GM21786 (cell line): ENCODE measurements around the gene STIP1.
A peak's percentile ranks its signal among the peaks of the same experiment; 100 is the strongest.

Experiments
- ATAC-seq: cut with Tn5 transposase; IDR thresholded peaks from one replicate; pipeline ENCODE4 v1.9.1; 2021; ENCODE audit not compliant: unreplicated experiment

The STIP1 gene

DNA sequence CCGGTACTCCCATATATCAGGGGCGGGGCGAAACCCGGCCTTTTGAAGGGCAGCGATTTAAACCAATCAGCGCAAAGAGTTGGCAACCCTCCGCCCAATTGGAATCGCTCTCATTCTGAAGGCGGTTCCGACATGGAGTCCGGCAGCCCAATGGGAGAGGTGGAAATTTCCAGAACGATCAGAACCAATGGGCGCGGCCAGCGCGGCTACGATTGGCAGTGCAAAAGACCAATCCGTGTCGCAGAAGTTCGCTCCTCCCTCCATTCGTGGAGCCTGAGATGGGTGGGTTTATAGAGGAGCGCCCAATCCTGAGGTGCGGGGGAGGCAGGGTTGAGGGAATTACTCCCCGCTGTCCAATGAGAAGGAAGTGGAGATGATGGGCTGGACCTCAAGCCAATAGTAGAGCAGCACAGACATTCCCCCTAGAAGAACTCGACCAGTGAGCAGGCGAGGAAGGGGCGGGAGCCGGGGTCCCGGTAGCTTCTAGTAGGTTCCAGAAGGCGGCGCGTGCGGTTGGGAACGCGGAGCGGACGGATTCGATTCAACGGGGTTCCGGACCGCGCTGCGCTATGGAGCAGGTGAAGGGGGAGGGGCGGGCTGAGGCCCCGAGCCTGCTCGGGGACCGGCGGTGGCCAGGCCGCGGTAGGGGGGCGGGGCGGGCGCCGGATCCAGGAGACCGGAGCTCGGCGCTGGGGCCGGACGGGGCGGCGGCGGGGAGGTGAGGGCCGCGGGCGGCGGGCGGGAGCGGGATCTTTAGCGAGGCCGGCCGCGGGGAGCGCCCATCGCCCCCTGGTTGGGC lies at the start of gene STIP1:
TSS of gene STIP1 (plus strand) at position 479 of the 799 bp plus-strand sequence. CDS start at position 570, 91 bp downstream.
- peak; percentile 77 for ATAC-seq

DNA sequence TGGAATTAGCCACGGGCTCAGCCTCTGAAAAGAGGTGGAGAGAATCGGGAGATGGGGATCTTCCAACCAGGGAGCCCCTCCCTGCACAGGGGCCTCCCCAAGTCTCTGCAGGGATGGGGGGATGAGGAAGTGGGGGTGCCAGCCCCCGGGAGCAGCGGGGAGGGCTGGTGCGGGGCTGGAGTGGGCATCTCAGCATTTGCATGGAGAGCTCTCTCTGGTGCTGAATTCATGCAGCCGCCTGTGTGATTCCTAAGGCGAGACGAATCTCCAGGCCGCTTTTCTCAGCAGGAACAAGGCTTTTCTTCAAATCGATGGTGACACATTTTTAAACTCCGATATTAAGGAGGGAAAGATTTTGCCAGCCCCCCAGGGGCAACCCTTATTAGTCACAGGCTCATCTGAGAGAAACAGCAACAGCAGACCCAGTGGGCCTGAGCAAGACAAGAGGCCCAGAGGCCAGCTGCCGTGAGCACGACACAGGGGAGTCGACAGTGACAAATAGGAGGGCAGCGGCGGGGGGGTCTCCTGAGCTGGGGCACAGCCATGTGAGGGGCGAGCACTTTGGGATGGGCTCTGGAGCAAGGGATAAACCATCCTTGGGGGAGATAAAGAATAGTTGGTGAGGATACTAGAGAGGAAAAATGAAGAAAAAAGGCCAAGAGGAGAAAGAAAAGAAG lies 49.1 kb upstream of the STIP1 start:
- no peak for ATAC-seq

DNA sequence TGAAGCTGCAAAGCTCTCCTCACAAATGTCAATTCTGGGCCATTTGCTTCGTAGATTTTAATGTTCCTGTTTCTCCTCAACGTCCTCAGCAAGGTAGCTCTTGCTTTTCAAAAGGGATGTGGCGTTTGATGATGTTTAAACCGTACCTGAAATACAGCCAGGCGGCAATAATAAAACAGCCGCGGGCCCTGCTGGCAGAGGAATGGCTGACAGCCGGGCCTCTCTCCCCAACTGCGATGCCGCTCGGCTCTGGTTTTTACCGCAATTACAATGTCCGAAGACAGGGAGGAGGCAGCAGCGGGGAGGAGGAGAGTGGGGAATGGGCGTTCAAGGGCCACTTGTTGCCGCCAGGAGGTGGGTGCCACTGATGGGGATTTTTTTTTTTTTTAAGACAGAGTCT lies 47.6 kb upstream of the STIP1 start:
- no peak for ATAC-seq

DNA sequence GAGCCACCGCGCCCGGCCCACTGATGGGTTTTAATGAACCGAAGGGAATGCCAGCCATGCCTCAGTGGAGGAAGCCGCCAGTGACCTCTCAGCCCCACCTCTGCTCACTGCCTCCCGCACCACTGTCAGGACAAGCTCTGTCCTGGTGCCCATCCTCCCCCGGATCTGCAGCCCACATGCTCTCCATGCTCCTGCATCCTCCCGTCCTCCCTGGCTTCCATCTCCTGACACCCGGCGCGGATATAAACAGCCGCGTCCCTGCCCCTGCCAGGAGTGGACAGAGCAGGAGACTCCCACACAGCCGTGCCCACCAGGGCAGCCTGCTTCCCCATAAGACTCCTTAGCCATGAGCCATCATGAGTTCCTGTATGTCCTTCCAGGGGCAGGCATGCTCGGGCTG lies 46.9 kb upstream of the STIP1 start:
- no peak for ATAC-seq

DNA sequence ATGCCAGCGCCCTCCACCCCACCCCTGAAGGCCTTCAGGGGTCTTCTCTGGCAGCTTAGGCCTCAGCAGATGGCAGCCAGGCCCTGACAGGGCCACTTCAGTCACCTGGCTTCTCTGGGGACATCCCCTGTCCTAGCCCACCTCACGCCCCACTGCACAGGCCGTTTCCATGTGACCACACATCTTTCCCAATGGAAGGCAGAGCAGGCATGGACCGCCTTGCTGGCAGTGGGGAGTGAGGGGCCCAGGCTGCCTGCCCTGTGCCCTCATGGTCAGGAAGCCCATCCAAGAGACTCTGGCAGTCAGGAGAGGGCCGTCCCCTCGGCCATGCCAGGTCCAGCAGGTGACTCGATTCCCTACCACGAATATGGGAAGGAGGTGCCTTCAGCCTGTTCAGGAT lies 45.9 kb upstream of the STIP1 start:
- ATAC-seq, result no peak

DNA sequence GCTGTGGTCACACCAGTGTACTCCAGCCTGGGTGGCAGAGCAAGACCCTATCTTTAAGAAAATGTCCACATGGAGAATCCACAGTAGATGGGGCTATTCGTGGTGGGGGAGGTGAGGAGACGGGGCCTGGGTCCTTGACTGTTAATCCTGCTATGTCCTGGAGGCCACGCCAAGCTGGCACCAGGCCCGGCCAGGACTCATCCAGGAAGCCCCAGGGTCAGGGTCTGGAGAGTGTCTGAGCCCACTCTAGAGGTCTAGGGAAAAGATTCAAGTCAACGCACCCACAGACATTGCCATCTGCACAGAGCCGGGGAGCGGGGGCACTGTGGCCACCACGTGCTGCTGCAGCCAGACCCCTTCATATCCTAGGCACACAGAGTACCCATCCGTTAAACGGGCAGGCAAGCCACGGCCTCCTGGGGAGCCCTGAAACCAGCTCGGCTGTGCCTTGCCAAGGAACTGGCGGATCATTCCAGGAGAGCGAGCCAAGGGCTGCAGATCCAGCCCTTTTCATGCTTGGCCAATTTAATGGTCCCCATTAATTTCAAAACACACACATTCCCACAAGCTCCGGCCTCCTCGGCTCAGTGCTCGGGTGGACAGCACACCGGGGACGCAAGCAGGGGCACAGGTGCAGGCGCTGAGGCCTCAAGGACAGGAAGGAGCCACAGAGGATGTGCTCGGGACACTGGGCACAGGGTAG lies 44.7 kb upstream of the STIP1 start:
- ATAC-seq, result no peak

DNA sequence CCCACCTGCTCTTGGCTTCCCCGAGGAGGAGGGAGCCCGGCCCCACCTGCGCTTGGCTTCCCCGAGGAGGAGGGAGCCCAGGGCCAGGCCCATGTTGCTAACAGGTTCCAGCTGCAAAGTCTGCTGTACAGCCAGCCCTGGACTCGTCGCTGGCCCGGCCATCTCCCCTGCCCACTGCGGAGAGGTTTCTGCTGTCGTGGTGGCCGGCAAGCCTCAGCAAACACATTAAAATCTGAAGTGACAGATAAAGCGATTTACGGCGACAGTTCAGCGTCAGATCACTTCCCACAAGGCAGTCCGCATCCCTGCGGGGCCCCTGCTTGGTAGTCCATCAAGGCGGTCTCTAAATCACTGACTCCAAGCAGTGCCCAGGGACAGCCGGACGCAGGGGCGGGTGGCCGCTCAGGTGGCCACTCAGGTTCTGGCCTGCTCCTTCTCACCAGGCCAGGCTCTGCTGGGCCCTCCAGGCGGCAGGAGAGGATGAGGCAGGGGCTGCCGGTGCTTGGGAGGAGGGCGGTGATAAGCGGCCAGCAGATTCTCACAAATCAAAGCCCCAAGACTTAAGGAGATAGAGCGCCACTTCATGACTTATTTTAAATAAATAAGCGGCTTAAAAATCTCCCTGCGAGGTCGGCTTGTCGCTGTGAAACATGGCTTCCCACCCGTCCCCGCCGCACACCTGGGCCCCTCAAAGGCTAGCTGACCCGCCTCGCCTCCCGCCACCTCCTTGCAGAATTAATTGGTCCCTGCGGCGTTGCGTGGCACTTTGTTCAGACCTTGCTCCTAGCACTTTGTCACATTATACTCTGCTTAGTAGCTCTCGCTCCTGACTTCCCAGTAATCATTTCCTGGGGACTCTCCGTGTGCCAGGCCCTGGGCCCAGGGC lies 41.1 kb upstream of the STIP1 start:
- no peak for ATAC-seq

DNA sequence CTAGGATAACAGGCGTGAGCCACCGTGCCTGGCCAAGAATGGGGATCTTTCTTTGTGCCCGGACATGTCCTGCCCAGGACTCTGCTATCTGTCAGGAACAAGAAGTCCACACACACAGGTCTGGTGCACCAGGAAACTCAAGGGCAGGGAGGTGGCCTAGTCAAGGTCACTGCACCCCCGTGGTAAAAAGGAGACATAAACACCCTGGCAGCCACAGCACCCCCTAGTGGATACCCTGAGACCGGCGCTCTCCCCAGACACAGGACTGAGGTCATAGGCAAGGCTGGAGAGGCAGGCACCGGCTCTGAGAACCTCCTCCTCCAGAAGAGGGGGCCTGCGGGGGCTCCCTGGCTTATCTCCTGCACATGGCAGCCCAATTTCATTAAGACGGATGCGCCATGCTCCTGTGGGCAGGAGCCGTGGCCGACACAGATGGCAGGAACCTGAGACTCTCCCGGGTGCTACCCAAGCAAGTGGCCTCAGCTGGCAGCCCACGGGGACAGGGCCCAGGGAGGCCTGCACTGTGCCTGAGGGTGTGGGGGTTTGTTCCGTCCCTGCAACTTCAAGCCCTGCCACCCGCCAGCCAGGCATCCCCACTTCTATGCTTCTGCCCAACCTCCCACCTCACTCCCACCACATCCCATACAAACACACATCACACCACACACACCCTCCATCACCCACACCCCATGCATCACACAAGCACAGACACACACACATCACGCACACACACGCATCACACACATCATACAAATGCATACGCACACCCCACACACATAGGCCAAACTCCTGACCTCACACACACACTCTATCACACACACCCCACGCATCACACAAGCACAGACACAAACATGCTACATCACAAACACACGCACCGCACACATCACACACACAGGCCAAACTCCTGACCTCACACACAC lies 39.7 kb upstream of the STIP1 start:
- ATAC-seq, result no peak

DNA sequence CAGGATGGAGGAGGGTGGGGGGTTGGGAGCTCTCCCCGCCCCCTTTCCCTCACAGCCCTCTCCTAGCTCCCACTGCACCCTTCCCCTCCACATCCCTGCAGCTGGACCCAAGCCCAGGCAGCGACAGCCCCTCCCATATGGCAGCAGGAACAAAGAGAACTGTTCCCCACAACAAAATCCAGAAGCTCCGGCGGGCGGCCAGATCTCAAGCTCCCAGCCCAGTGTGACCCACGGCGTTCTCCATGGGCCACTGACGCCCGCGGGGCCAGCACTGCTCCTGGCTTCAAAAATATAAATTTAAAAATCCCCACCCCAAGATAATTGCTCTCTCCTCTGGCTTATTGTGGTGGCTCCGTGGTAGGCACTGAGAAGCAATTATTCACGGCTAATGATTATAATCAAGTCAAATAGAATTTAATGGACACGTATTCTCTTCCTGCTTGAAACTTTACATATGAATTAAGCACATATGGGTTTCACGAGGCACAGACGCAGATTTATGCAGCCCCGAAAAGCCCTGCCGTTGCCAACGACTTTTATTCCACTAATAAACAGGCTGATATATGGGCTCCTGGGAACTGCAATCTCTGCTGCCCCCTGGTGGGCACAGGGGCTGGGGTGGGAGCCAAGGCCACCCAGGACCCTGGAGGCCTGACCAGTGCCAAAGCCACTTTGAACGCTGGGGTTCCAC lies 37.6 kb upstream of the STIP1 start:
- ATAC-seq, result no peak

DNA sequence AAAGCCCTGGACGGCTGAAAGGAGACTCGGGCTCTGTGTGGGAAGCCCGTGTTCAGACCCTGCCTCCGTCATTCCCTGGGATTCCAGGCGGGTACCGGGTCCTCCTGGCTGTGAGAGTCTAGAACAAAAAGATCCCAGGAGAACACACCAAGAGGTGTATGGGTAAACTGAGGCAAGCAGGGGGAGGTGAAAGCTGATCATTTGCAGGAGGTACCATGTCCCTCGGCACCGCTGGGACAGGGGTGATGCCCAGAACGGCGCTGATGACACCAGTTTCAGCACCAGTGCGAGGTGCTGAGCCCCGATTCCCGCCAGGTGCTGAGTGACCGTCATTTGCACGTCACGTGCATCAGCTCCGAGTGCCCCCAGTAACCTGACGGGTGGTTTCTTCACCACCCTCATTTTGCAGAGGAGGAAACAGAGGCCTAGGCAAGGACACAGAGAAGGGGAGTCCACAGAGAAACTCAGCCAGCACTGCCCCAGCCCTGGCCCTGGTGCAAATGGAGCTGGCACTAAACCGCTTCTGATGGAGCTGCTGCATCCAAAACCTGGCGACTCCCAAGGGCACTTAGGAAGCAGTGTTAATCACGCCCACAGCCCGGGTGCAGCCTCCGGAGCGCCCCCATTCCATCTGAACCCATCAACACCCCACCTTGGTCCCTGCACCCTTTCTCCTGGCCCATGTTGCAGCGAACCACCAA lies 36.9 kb upstream of the STIP1 start:
- ATAC-seq, result no peak

DNA sequence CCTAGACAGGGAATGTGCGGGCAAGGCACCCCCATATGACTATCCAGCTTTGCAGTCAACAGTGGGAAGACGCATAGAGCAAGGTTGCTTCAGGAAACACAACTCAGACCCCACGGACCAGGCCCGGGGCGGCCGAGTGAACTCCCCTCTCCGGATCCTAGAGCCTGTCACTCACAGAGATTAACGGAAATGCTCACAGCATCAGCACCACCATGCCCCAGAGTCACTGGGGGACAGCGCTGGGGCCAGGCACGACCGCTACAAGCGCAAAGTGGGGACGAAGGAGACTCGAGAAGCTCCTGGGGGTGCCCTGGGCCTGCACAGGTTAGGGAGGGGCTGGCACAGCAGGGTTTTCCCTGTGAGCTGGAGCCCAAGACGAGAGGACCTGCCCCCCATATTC lies 35.9 kb upstream of the STIP1 start:
- no peak for ATAC-seq

DNA sequence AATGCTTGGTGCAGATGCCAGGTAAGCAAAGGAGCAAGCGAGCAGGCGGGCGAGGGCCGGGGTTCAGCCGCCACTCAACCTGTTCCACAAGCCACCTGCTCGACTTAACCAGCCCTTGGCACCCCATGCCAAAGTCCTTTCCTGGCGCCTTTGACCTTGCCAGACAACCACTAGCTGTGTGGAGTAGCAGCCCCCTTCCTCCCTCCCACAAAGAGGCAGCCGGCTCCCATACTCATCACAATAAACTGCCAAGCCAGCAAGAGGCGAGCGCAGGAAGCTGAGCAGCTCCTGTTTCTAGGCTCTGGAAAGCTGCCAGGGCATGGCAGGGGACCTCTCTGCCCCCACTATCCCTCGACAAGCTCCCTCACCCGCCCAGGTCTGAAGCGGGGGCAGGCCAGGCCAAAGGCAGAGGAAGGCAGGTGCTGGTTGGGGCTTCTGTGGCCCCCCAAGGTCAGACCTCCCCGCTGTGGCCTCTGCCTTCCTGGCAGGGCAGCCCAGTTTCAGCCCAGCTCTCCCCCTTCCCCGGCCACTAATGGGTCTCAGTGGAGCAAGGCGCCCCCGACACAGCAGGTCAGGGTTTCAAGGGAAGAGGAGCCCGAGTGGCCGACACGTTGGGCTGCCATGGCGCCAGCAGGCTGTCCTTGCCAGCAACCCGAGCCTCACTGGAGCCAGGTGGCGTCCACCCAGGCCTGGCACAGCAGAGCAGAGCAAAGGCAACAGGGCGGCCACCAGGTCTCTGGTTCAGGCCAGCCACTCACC lies 35.3 kb upstream of the STIP1 start:
- no peak for ATAC-seq

DNA sequence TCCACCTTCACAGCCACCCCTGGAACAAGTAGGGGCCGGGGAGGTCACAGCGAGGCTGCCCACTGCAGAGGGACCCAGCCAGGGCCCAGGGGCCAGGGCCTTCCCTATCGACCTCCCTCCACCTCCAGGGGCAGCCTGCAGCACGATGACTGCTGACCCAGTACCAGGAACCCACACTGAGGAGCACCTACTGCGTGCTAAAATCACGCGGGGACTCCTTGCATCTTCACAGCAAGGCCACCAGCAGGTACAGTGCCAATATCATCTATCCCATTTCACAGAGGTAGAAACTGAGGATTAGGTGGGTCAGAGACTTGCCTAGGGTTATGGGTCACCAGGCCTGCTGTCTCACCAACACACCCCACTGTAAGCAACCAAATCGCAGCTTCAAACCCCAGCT lies 34.6 kb upstream of the STIP1 start:
- no peak for ATAC-seq

DNA sequence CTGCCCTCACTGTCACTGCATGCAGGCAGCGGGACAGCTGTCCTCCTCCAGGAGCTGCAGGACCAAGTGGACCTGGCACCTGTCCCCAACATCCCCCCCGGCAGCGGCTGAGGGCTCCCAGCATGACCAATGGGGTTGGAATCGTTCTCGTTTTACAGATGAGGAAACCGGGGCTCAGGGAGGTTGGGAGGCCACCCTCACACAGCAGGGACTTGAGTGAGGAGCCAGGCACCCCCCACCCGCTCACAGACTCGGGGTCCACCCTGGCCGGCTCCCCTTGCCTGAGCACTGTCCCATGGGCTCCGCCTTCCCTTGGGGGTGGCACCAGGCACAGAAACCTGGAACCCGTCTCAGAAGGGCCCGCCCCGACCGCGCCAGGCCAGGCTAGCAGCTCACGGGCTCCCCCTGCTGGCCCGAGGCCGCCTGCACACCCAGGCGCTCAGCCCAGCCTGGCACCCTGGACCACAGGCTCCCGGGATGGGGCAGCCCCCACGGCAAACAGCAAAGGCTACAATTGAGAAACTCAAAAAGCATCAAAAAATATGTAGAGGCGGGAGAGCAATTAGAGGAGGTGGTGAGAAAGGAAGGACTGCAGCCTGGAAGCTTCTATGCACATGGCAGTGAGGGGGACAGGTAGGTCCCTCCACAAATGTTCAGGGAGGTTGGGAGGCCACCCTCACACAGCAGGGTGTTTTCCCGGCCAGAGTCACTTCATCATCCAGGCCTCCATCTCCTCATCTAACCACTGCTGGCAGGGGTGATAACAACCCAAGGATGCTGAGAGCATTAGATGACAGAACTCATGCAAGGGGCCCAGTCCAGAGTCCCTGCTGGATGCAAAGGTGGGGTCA lies 32.9 kb upstream of the STIP1 start:
- no peak for ATAC-seq

DNA sequence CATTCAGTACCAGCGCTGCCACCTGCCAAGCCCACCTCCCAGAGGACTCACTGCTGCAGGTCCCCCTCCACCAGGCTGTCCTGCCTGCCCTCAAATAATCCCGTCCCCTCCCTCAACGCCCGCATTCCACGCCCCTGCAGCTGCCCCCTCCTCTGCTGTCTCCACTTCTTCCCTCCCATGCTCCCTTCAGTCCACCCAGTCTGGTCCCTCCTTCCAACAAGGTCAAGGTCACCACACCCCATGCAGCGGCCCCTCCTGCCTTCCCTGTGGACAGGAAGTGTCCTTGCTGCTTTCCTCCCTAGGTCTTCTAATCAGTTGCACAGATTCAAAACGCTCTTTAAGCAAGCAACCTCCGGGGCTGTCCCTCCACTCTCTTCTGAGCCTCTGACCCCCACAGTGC lies 32.2 kb upstream of the STIP1 start:
- ATAC-seq, result no peak

DNA sequence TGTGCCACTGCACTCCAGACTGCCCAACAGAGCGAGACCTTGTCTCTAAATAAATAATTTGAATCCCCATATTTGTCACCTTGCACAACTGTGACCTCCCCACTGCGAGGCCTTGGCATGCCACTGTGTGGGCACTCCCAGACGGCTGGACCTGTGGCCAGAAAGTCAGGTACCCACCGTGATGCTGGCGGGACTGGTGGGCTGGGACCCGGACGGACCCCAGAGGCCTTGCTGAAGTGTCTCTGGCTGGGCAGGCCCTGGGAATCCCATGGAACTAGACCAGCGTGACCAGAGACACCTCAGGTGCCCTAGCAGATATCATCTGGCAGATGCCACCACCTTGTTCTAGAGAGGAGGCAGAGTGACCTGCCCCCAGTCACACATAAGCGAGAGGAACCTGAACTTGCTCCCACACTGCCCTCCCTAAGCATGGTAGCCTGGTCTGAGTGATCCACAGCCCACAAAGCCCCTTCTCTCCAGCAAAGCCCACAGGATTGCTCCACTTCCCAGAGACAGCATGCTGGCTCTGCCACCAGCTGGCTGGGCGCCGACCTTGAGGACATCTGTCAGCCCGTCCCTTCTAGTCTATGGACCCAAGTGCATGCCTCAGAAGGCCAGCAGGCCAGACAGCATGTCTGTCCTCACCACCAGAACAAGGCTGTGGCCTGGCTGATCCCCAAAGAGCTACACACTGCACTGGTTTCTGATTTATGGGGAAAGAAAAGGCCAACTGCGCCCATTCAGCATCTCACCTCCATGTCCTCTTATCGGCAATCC lies 29.5 kb upstream of the STIP1 start:
- ATAC-seq, result no peak
